NOMO-1 treated with DMSO at 0.1 percent for 48 hours (cell line): Measurements from ENCODE around the gene STAB2.

Experiments used
- DNase-seq: peaks from one replicate; lab custom pipeline; 2025; ENCODE audit not compliant: unreplicated experiment; lab: John Stamatoyannopoulos, UW

The STAB2 gene

GRCh38 chr12:103586791-103587370, at the start of gene STAB2:
TSS of gene STAB2 (plus strand) at chr12:103587273. CDS start at chr12:103587477, 204 bp downstream.
- DNase-seq, result no peak

- no peak for DNase-seq
These were observed 48.7 kb upstream of the STAB2 start for GRCh38 chr12:103538397-103538796.

GRCh38 chr12:103540319-103540718, 46.8 kb upstream of the STAB2 start:
- DNase-seq, result no peak

GRCh38 chr12:103542078-103542477, 45.0 kb upstream of the STAB2 start:
- DNase-seq, result no peak

- DNase-seq, result no peak
These were observed 40.1 kb upstream of the STAB2 start for GRCh38 chr12:103546959-103547358.

GRCh38 chr12:103547376-103547775, 39.7 kb upstream of the STAB2 start:
- no peak for DNase-seq

GRCh38 chr12:103547929-103548328, 39.1 kb upstream of the STAB2 start:
- DNase-seq, result no peak

GRCh38 chr12:103548622-103549601, 38.2 kb upstream of the STAB2 start:
- DNase-seq, result peak; percentile 29

GRCh38 chr12:103556890-103557627, 30.0 kb upstream of the STAB2 start:
- no peak for DNase-seq

GRCh38 chr12:103557628-103558010, 29.5 kb upstream of the STAB2 start:
- DNase-seq, result no peak

- no peak for DNase-seq
These were observed 28.2 kb upstream of the STAB2 start for GRCh38 chr12:103558879-103559278.

- no peak for DNase-seq
These were observed 26.4 kb upstream of the STAB2 start for GRCh38 chr12:103560604-103561101.

GRCh38 chr12:103561174-103561573, 25.9 kb upstream of the STAB2 start:
- DNase-seq, result no peak

GRCh38 chr12:103566398-103566797, 20.7 kb upstream of the STAB2 start:
- no peak for DNase-seq

- no peak for DNase-seq
These were observed 17.8 kb upstream of the STAB2 start for GRCh38 chr12:103569278-103569677.

GRCh38 chr12:103571286-103571685, 15.8 kb upstream of the STAB2 start:
- no peak for DNase-seq

- no peak for DNase-seq
These were observed 14.6 kb upstream of the STAB2 start for GRCh38 chr12:103572312-103573045.

- no peak for DNase-seq
These were observed 13.9 kb upstream of the STAB2 start for GRCh38 chr12:103573185-103573584.

- no peak for DNase-seq
These were observed 8.1 kb upstream of the STAB2 start for GRCh38 chr12:103578926-103579325.

GRCh38 chr12:103580026-103580425, 7.0 kb upstream of the STAB2 start:
- DNase-seq, result no peak

GRCh38 chr12:103583008-103583407, 4.1 kb upstream of the STAB2 start:
- no peak for DNase-seq
